Neural crest cell (in vitro differentiated cells): ENCODE results near the gene PSTPIP1. TPM values are rescaled to one million over a fixed set of nuclear protein-coding genes. Genes with fewer than 3 reads are reported as not detected.

Experiments
- DNase-seq: peaks from one replicate; pipeline ENCODE4 v3.0.0; 2021; ENCODE audit warnings: low read depth, mixed read lengths, low spot score
- H3K27ac Mint-ChIP-seq: one replicate; pipeline ENCODE4 v1.8.0; 2021; ENCODE audit warnings: mild to moderate bottlenecking, mixed read lengths; ENCODE audit not compliant: unreplicated experiment
- H3K27me3 Mint-ChIP-seq: 2 replicates; pipeline ENCODE4 v1.8.0; 2021; ENCODE audit warnings: low read depth, mild to moderate bottlenecking, mixed read lengths
- H3K36me3 Mint-ChIP-seq: 2 replicates; pipeline ENCODE4 v1.8.0; 2021; ENCODE audit warnings: low read depth, mild to moderate bottlenecking, mixed read lengths
- H3K4me1 Mint-ChIP-seq: 2 replicates; pipeline ENCODE4 v1.8.0; 2021; ENCODE audit warnings: mixed read lengths
- H3K4me3 Mint-ChIP-seq: one replicate; pipeline ENCODE4 v1.8.0; 2021; ENCODE audit warnings: mild to moderate bottlenecking, mixed read lengths
- H3K9me3 Mint-ChIP-seq: 2 replicates; pipeline ENCODE4 v1.8.0; 2021; ENCODE audit warnings: mixed read lengths
- CTCF ChIP-seq: fragments of 200-600 bp; sonication (generic); conservative IDR thresholded peaks from 2 replicates; pipeline ENCODE4 v1.5.0; 2021; ENCODE audit warnings: antibody characterized with exemption, mild to moderate bottlenecking
- total RNA-seq: library from RNA; stranded (reverse); gene quantifications from 2 replicates; pipeline ENCODE4 v1.2.1, GENCODE V29; 2021

Gene PSTPIP1
- total RNA-seq, 1 donor from 2014 or later, result 0.84 TPM

DNA sequence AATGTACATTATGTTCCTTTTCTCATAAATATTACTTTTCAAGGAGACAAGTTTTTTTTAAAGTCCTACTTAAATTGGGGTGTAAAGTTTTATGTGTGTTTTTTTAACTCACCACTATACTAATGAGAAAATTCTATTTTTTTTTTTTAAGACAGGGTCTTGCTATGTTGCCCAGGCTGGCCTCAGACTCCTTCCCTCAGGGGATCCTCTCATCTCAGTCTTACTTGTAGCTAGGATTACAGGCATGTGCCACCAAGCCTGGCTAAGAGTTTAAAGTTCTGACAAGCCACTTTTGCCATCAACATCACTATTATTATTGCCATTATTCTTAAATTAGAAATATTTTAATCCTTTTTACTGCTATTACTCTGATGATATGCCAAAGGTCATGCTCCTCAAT is 68.3 kb downstream of the PSTPIP1 start:
- H3K27ac Mint-ChIP-seq, result no peak overlapping the region
- no peak overlapping the region for H3K4me3 Mint-ChIP-seq
- no peaks in the 10 kb centered on the region for H3K27me3 Mint-ChIP-seq
- no peaks in the 10 kb centered on the region for H3K9me3 Mint-ChIP-seq
- no peaks in the 10 kb centered on the region for H3K36me3 Mint-ChIP-seq
- H3K4me1 Mint-ChIP-seq, result peaks cover 51% of the 10 kb centered on the region
- no peak for DNase-seq
- no peak for TF ChIP-seq CTCF

GRCh38 chr15:77064063-77064462 is 69.1 kb downstream of the PSTPIP1 start:
- no peak for TF ChIP-seq CTCF
- Mint-ChIP-seq H3K27me3 (no peaks in the 10 kb centered on the region), H3K9me3 (no peaks in the 10 kb centered on the region), H3K36me3 (peaks cover 2% of the 10 kb centered on the region), H3K27ac (no peak overlapping the region), H3K4me1 (peaks cover 56% of the 10 kb centered on the region), H3K4me3 (no peak overlapping the region)
- no peak for DNase-seq

- Mint-ChIP-seq H3K4me3 (no peak overlapping the region), H3K27me3 (no peaks in the 10 kb centered on the region), H3K27ac (no peak overlapping the region), H3K4me1 (peaks cover 58% of the 10 kb centered on the region), H3K36me3 (peaks cover 2% of the 10 kb centered on the region), H3K9me3 (no peaks in the 10 kb centered on the region)
- no peak for DNase-seq
- no peak for TF ChIP-seq CTCF
Measured at GRCh38 chr15:77064539-77065308, 69.8 kb downstream of the PSTPIP1 start.

DNA sequence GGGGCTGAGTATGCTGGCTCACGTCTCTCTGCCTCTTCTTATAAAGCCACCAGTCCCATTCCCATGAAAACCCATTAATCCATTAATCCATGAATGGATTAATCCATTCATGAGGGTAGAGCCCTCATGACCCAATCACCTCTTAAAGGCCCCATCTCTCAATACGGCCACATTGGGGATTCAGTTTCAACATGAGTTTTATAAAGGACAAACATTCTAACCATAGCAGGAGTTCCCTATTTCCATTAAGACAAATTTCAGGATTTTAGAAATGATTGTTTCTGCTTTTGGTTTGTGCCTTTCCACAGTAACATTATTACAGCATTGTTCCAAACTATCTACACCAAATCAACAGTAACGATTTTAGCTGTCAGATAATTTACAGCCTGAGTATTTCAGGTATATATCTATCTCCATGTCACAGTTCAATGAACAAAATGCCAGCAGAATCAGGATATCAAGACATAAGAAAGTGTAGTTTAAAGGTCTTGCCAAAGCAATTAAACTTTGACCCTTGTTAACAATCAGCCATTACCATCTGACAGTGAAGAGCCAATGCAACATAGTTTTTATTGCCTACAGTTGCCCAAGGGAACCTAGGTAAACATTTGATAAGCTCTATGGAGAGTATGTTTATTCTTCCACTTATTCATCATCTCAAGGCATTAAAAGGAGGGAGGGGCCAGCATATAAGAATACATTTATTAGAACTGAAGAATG is 72.2 kb downstream of the PSTPIP1 start:
- Mint-ChIP-seq H3K27ac (no peak overlapping the region), H3K4me3 (peak overlapping the region; percentile 36), H3K36me3 (peaks cover 2% of the 10 kb centered on the region), H3K27me3 (no peaks in the 10 kb centered on the region), H3K9me3 (no peaks in the 10 kb centered on the region), H3K4me1 (peaks cover 54% of the 10 kb centered on the region)
- TF ChIP-seq CTCF, result no peak
- DNase-seq, result no peak

DNA sequence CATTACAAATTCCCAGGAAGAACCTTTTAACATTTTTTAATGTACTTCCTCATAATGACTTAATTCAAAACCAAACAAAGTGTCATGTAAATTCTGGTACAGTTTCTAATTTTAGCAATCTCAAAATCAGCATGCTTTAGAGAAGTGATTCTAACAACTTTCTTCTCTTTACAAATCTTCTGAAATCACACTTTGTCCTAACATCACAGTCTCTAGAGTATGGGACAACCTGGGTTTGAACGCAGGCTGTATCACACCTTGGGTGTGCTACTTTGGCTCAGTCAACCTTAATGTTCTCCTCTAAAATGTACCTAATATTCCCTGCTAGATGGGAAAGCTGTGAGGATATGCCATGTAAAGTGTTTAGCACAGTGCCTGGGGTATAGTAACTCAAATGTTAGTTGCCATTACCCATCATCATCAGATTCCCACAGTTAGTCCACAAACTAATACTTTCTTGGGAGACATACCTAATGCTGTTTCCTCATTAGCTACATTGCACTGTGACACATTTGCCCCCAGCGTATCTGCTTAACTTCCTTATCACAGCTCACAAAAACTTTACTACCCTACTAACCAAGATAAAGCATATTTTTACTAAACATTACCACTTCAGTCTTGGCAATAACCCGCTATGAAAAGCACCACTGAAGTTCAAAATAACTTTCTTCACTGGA is 72.9 kb downstream of the PSTPIP1 start:
- H3K4me3 Mint-ChIP-seq, result peak overlapping the region; percentile 27
- TF ChIP-seq CTCF, result no peak
- H3K9me3 Mint-ChIP-seq, result no peaks in the 10 kb centered on the region
- H3K27ac Mint-ChIP-seq, result no peak overlapping the region
- no peak for DNase-seq
- peaks cover 2% of the 10 kb centered on the region for H3K36me3 Mint-ChIP-seq
- peaks cover 49% of the 10 kb centered on the region for H3K4me1 Mint-ChIP-seq
- H3K27me3 Mint-ChIP-seq, result no peaks in the 10 kb centered on the region
